Endothelial cell of umbilical vein (primary cell): Measurements from ENCODE around the gene SLC16A7. TPM values are rescaled to one million over a fixed set of nuclear protein-coding genes. Genes with fewer than 3 reads are reported as not detected.

Source experiments
- BruUV-seq: library from RNA; stranded (reverse); fragments of 400-500 nt; replicated peaks from 2 replicates; lab custom pipeline; 2021; lab: Mats Ljungman, UMichigan
- CTCF ChIA-PET: fragments of 300-600, 350-600 bp; sonication (Branson Sonifier 250); formaldehyde crosslinking; loops from one replicate; lab custom pipeline; 2021; ENCODE audit warnings: antibody characterized with exemption, inconsistent platforms; lab: Charles Lee
- POLR2A ChIA-PET: fragments of 300-600, 350-600 bp; sonication (Branson Sonifier 250); formaldehyde crosslinking; loops from one replicate; lab custom pipeline; 2021; ENCODE audit warnings: antibody characterized with exemption, inconsistent platforms; lab: Charles Lee
- DNase-seq: peaks from one replicate; pipeline ENCODE4 v3.0.0-alpha.2; 2011; ENCODE audit warnings: low read depth, low spot score
- FAIRE-seq: peaks from 2 replicates; lab custom pipeline; 2011; peaks lifted over from hg19 to GRCh38; lab: Jason Lieb, UNC
- H2AFZ ChIP-seq: 2 replicates; pipeline ENCODE4 v1.6.0; 2012; ENCODE audit warnings: low read depth, low read length, control low read depth, inconsistent platforms
- H3K27ac ChIP-seq: 2 replicates; pipeline ENCODE4 v1.5.1; 2011; ENCODE audit warnings: low read depth, mild to moderate bottlenecking, control low read depth, low read length, moderate library complexity; ENCODE audit not compliant: insufficient read depth
- H3K27me3 ChIP-seq, 2 experiments: 2 replicates each; pipeline versions ENCODE4 v1.6.0 to v1.6.1; 2011; ENCODE audit warnings: low read length in 2 of 2, mixed read lengths in 1 of 2; ENCODE audit not compliant: control insufficient read depth in 2 of 2, insufficient read depth in 2 of 2
- H3K36me3 ChIP-seq, 2 experiments: 2 replicates in 1 of 2; 3 replicates in 1 of 2; pipeline ENCODE4 v1.5.1; 2011; ENCODE audit warnings: low read length in 2 of 2, mild to moderate bottlenecking in 1 of 2, moderate library complexity in 1 of 2; ENCODE audit not compliant: control insufficient read depth in 2 of 2, insufficient read depth in 2 of 2; ENCODE audit errors: extremely low read depth in 1 of 2
- H3K4me1 ChIP-seq: 3 replicates; pipeline ENCODE4 v1.5.1; 2011; ENCODE audit warnings: mild to moderate bottlenecking, low read length; ENCODE audit not compliant: control insufficient read depth, insufficient read depth; ENCODE audit errors: extremely low read depth
- H3K4me2 ChIP-seq: 2 replicates; pipeline ENCODE4 v1.6.1; 2011; ENCODE audit warnings: low read length, control low read depth, mixed read lengths; ENCODE audit not compliant: insufficient read depth
- H3K4me3 ChIP-seq, 3 experiments: fragments of 200-600 bp in 1 of 3; sonication (generic), shearing (Covaris generic) in 1 of 3; replicated peaks in 1 of 3; 2 replicates each; pipeline ENCODE4 v1.5.1; 2011 to 2016; ENCODE audit warnings: control low read depth in 3 of 3, low read length in 3 of 3, mild to moderate bottlenecking in 2 of 3, inconsistent platforms in 1 of 3, low read depth in 1 of 3, moderate library complexity in 1 of 3; ENCODE audit not compliant: insufficient read depth in 1 of 3
- H3K79me2 ChIP-seq: 2 replicates; pipeline ENCODE4 v1.6.0; 2012; ENCODE audit warnings: low read length, inconsistent platforms; ENCODE audit not compliant: control insufficient read depth, insufficient read depth
- H3K9ac ChIP-seq: replicated peaks from 2 replicates; pipeline ENCODE3; 2011; ENCODE audit warnings: low read length, control low read depth; ENCODE audit not compliant: insufficient read depth; ENCODE audit errors: extremely low read depth
- H3K9me1 ChIP-seq: replicated peaks from 3 replicates; pipeline ENCODE4 v1.6.0; 2011; ENCODE audit warnings: mild to moderate bottlenecking, low read length; ENCODE audit not compliant: control insufficient read depth, insufficient read depth; ENCODE audit errors: extremely low read depth
- H3K9me3 ChIP-seq: replicated peaks from 2 replicates; pipeline ENCODE4 v1.5.1; 2012; ENCODE audit warnings: low read length, inconsistent platforms; ENCODE audit not compliant: control insufficient read depth, insufficient read depth
- H4K20me1 ChIP-seq: replicated peaks from 2 replicates; pipeline ENCODE3; 2011; ENCODE audit warnings: mild to moderate bottlenecking, low read length; ENCODE audit not compliant: control insufficient read depth, insufficient read depth; ENCODE audit errors: extremely low read depth
- CTCF ChIP-seq, 2 donors: IDR thresholded peaks; 1 replicate in 1 of 2; 2 replicates in 1 of 2; pipeline ENCODE4 v1.5.1; 2011; ENCODE audit warnings: low read length in 2 of 2, mild to moderate bottlenecking in 2 of 2, moderate library complexity in 2 of 2, control low read depth in 1 of 2, inconsistent platforms in 1 of 2, low read depth in 1 of 2; ENCODE audit not compliant: insufficient read depth in 1 of 2; ENCODE audit errors: extremely low read depth in 1 of 2
- EZH2 ChIP-seq: IDR thresholded peaks from 2 replicates; pipeline ENCODE4 v1.6.1; 2012; ENCODE audit warnings: borderline replicate concordance, low read depth, mild to moderate bottlenecking, moderate library complexity, low read length, inconsistent platforms; ENCODE audit not compliant: severe bottlenecking
- FOS ChIP-seq: IDR thresholded peaks from 2 replicates; pipeline ENCODE4 v1.6.1; 2011; ENCODE audit warnings: mild to moderate bottlenecking, low read length, moderate library complexity, borderline replicate concordance; ENCODE audit not compliant: insufficient read depth
- GATA2 ChIP-seq: IDR thresholded peaks from 2 replicates; pipeline ENCODE4 v1.7.0; 2011; ENCODE audit warnings: low read depth, mild to moderate bottlenecking, moderate library complexity, mixed read lengths, low read length; ENCODE audit not compliant: insufficient read length, insufficient read depth
- JUN ChIP-seq: IDR thresholded peaks from 2 replicates; pipeline ENCODE4 v1.6.1; 2011; ENCODE audit warnings: borderline replicate concordance, low read depth; ENCODE audit not compliant: insufficient read length, insufficient read depth
- MAX ChIP-seq: IDR thresholded peaks from 2 replicates; pipeline ENCODE4 v1.6.1; 2011; ENCODE audit not compliant: insufficient read depth, insufficient read length
- MYC ChIP-seq: IDR thresholded peaks from one replicate; pipeline ENCODE4 v1.6.1; 2011; ENCODE audit warnings: mild to moderate bottlenecking, low read depth, low read length
- POLR2A ChIP-seq: IDR thresholded peaks from 2 replicates; pipeline ENCODE4 v1.6.1; 2012; ENCODE audit warnings: low read depth, mild to moderate bottlenecking, control low read depth, low read length
- POLR2AphosphoS5 ChIP-seq: IDR thresholded peaks from 2 replicates; pipeline ENCODE4 v1.6.1; 2012; ENCODE audit warnings: low read depth, mild to moderate bottlenecking, control low read depth, low read length, moderate library complexity; ENCODE audit not compliant: insufficient read depth
- dilution Hi-C: fragments of 300-500 bp; cut with MboI; formaldehyde crosslinking; loops from one replicate; pipeline ENCODE4 v1.15.0; 2019; ENCODE audit warnings: low sequenced_read_pairs; ENCODE audit not compliant: extremely low pct_ligation_motif_present
- intact Hi-C: fragments of 100-400 bp; cut with micrococcal nuclease; formaldehyde crosslinking; loops from one replicate; pipeline ENCODE4 v1.10.0; 2022
- polyA plus RNA-seq, 4 experiments: library from polyadenylated mRNA; depleted of rRNA in 3 of 4; stranded (reverse) in 3 of 4; unstranded in 1 of 4; fragments of >200 nt; gene quantifications; 2 replicates each; pipeline versions ENCODE4 v1.2.1 to v1.2.3, GENCODE V29; 2011 to 2012; ENCODE audit warnings: missing spikeins in 1 of 4
- total RNA-seq: library from RNA; stranded (reverse); gene quantifications from 2 replicates; pipeline ENCODE4 v1.2.3, GENCODE V29; 2021

The SLC16A7 gene
- total and polyA plus RNA-seq, 2 donors (not counting 3 experiments of a cell fraction or from before 2014, with no cell fraction given): 2.9 to 8.9 TPM

GRCh38 chr12:59698600-59698999, 102.8 kb downstream of the SLC16A7 start:
- Histone ChIP-seq H3K4me3 (no peak overlapping the region), H3K4me2 (no peak overlapping the region), H3K9me3 (no peaks in the 10 kb centered on the region), H3K36me3 (no peaks in the 10 kb centered on the region), H3K27me3 (no peaks in the 10 kb centered on the region), H4K20me1 (no peaks in the 10 kb centered on the region), H3K27ac (no peak overlapping the region), H3K79me2 (no peaks in the 10 kb centered on the region), H2AFZ (no peak overlapping the region), H3K9ac (no peak overlapping the region), H3K4me1 (no peaks in the 10 kb centered on the region), H3K9me1 (no peaks in the 10 kb centered on the region)
- no TSS peak for BruUV-seq
- FAIRE-seq (no peak), DNase-seq (no peak)
- TF ChIP-seq FOS (no peak), CTCF (IDR thresholded peaks at IDR 0.05; ENCODE audit: extremely low read depth in 1 of 2, insufficient read depth in 1 of 2, low read depth in 1 of 2, low read length in 2 of 2) (no peak), JUN (no peak), GATA2 (no peak), EZH2 (no peak), MYC (no peak), POLR2A (no peak), MAX (no peak), POLR2AphosphoS5 (no peak)
- intact Hi-C loops (no loop called here), dilution Hi-C loops (no loop called here)
- ChIA-PET POLR2A (no interaction called here), CTCF (no interaction called here)
